ENCODE data around the gene SLC7A6.

The SLC7A6 gene

DNA sequence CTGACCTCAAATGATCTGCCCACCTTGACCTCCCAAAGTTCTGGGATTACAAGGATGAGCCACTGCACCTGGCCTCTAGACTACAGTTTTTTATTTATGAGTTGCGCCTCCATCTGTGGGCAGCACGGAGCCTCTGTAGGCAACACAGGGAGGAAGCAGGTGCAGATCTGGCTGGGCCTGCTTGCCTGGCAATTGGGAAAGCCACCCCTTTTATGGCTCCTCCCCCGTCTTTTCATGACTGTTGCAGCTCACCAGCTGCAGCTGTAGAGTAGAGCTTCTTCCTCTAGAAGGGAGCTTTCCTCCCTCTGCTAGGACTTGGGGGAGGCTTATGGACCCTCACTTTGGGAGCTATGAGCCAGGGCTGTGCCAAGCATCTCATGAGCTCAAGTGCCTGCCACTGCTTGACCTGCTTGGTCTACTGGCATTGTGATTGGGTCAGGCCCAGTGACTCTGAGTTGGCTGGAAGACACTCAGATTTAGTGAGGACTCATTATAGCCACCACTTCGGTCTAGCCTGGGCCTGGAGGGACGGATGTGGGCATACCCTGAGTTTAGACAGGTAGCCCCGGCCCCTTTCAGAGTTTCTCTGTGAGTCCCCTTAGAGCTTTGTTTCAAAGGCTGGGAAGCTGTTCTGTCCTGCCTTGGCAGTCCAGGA lies 6.9 kb upstream of the SLC7A6 start:
- no peak for DNase-seq (ENCODE audit: low read depth in 2 of 2)

DNA sequence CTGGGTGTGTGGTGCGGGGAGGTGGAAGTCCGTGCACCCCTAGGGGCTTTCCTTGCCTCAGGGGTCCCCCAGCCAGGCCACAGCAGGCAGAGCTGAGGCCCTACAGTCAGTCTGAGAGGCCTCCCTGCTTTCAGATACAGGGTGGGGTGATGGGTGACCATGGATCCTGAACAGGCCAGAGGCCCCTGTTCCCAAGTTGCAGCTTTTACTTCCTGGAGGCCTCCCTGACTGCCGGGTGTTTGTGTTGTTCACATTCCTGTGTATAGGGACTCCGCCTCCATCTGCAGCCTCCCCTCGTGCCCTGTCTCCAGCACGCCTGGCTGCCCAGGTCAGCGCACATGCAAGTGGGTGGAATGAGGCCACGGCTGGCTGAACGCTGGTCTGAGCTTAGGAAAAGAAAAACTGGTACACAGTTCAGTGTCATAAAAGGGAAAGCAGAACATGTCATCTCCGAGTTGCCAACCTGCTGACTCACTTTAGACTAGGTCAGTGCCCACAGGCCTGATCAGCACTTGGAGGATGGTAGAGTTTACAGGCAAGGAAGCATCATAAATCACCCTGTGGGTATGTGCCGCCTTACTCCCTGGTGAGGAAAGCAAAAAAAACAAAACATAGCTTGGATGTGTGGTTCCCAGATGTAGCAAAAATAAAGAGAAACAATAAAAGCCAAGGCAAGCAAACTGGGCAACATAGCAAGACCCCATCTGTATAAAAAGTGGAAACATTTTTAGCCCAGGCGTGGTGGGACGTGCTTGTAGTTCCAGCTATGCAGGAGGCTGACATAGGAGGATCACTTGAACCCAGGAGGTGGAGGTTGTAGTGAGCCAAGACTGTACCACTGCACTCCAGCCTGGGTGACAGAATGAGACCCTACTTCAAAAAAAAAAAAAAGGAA lies 6.2 kb upstream of the SLC7A6 start:
- no peak for DNase-seq (ENCODE audit: low read depth in 2 of 2)

DNA sequence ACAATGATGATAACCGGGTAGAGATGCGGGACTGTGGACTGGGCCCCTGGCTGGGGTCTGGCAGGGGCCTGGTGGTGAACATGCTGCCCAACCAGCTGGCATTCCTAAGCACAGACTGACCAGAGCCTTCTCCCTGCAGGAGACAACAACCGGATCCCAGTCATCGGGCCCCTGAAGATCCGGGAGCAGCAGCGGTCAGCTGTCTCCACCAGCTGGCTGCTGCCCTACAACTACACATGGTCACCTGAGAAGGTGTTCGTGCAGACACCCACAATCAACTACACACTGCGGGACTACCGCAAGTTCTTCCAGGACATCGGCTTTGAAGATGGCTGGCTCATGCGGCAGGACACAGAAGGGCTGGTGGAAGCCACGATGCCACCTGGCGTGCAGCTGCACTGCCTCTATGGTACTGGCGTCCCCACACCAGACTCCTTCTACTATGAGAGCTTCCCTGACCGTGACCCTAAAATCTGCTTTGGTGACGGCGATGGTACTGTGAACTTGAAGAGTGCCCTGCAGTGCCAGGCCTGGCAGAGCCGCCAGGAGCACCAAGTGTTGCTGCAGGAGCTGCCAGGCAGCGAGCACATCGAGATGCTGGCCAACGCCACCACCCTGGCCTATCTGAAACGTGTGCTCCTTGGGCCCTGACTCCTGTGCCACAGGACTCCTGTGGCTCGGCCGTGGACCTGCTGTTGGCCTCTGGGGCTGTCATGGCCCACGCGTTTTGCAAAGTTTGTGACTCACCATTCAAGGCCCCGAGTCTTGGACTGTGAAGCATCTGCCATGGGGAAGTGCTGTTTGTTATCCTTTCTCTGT lies 5.1 kb upstream of the SLC7A6 start:
- no peak for DNase-seq (ENCODE audit: low read depth in 2 of 2)

DNA sequence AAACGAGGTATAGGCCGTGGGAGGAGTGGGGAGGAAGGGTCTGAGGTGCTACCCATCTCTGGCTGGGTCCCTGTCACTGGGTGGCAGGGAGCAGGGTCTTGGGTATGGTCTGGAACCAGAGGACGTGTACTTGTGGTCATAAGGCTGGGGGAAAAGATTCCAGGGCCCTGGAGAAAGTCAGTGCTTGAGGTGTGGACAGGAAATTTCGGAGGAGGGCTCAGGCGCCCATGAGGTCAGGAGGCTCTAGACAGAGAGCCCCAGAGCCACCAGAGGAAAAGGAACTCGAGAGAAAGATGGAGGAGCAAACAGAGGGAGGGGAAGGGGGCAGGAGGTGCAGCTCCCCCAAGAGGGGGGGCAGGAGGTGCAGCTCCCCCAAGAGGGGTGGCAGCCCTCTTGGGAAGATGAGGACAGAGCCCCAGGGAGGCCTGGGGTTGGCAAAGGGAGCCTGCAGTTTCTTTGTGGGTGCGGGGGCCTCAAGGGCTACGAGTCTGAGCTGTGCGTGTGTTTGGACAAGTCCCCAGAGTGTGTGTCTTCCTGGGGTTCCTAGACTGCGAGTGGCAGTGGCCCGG lies 683 bp upstream of the SLC7A6 start:
- no peak for DNase-seq (ENCODE audit: low read depth in 2 of 2)

DNA sequence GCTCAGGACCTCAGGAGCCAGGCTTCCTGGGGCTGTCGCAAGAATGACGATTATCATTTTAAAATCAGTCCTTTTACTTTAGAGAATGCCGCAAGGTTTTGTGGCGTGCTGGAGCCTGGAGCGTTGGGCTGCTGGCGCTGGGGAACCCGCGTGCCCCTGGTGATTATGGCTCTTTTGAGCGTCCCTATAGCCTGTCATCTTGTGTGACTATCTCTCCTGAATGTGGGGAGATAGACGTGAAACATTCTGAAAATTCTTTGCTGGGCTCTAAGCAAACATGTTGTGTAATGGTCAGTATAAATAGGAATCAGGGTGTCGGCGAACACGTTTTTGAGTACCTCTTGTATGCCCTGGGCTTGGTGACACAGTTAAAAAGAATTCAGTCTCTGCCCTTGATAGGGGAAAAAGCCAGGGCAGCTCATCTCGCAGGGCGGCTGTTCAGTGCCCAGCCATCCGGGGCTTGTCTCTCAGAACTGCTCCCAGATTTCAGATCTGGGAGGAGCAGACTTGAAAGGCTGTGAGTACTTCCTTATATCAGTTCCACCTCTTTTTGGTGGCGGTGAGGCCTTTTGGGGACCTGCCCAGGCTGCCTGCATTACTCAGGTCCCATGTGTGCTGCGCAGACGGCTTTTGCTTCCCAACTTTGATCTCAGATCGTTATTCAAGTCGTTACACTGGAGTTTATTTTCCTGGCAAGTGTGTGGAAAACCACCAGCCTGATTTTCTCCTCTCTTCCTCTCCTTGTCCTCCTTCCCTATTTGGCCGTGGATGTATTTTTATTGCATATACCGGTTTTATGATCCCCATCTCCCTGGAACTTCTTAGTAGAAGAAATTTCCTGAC lies 973 bp downstream of the SLC7A6 start:
- peak in 1 of 2 donors; percentile 31 for DNase-seq (ENCODE audit: low read depth in 2 of 2)

DNA sequence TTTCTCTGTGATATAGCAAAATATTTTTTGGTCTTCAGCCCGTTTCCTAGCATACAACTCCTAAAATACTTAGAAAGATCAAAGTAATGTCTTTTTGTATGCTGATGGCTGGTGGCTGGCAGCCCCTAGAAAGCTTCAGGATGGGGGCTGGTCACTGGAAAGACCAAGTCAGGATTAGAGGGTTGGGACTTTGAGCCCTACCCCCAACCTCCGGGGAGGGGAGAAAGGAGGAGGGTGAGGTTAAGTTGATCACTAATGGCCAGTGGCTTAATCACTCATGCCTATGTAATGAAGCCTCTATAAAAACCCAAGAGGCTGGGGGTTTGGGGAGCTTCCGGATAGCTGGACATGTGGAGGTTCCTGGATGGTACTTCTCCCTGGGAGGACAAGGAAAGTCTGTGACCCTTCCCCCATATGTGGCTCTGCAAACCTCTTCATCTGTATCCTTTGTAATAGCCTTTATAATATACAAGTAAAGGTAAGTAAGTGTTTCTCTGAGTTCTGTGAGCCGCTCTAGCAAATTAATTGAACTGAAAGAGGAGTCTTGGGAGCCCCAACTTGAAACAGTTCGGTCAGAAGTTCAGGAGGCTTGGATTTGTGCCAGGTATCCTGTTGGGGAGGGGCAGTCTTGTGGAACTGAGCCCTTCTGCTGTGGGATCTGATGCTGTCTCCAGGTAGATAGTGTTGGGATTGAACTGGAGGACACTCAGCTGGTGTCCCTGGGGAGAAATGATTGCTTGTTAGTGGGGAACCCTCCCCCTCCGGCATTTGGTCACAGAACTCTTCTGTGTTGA lies 3.5 kb downstream of the SLC7A6 start:
- DNase-seq (ENCODE audit: low read depth in 2 of 2) = no peak

DNA sequence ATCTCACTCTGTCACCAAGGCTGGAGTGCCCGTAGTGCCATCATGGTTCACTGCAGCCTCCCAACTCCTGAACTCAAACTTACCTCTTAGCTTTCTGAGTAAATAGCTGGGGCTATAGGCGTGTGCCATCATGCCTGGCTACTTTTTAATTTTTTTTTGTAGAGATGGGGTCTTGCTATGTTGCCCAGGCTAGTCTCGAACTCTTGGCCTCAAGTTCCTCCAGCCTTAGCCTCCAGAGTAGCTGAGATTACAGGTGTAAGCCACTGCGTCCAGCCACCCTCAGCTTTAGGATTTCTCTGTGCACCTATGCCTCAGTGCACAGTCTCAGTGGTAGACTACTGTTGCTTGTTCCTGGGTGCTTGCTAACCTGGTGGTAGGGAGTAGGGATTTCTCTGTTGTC lies 5.5 kb downstream of the SLC7A6 start:
- no peak for DNase-seq (ENCODE audit: low read depth in 2 of 2)

DNA sequence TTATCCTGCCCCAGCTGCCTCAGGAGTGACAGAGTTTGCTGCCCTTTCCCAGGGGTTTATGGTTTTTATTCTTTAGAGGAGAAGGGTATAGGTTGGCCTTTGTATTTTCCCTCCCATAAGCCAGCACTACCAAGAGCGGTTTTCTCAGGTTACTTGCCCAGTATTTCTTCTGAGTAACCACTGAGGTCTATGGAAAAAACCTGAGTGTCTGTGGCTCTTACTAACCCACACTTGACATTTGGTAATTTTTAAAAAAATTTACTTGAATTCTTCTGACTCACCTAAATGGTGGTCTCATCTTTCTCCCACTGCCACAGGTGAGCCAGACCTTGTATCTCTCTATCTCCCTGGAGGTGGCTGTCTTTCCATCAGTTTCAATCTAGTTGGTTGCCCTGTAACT lies 6.0 kb downstream of the SLC7A6 start:
- no peak for DNase-seq (ENCODE audit: low read depth in 2 of 2)

DNA sequence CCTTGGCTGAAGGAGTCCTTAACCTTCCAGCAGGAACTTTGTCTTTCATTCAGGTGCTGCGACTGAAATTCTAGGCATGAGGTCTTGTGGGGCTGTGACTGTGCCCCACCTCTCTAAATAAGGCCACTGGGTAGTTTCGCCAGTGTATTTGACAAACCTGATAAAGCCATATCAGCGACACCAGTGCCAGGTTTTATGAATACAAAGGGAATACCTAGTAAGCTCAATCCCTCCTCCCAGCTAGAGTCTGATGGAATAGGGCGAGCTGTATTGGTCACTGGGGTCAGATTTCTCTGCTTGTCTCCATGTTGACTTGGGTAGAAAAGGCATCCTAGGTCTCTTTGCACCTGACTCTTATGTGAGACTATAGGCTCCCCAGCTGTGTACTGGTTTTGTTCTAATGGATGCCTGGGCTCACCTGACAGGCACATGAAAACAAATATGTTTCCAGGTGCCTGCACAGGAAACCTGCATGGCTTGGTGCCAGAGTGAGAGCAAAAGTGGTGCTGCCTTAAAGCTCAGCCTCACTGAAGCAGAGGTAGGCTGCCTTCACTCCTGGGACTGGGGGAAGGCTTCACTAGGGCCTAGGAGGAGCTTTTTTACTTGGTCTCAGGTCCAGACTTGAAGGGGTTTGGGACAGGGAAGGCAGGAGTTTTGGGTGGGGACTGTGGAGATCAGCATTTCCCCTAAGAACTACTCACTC lies 8.3 kb downstream of the SLC7A6 start:
- DNase-seq (ENCODE audit: low read depth in 2 of 2) = no peak

DNA sequence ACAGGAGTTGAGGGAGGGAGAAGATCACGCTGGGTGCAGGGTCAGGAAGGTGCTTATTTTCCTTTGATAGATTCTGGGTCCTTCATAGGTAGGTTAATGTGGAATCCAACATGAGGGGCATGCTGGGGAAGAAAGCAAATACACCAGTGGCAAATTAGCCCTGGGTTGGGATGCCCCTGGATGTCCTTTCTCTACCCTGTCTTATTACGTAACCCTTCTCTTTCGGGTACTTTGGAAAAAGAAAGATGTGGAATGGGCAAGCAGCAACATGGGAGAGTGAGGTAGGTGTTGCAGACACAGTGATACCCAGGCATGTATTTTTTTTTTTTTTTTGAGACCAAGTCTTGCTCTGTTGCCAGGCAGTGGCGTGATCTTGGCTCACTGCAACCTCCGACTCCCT lies 9.1 kb downstream of the SLC7A6 start:
- DNase-seq (ENCODE audit: low read depth in 2 of 2) = no peak

DNA sequence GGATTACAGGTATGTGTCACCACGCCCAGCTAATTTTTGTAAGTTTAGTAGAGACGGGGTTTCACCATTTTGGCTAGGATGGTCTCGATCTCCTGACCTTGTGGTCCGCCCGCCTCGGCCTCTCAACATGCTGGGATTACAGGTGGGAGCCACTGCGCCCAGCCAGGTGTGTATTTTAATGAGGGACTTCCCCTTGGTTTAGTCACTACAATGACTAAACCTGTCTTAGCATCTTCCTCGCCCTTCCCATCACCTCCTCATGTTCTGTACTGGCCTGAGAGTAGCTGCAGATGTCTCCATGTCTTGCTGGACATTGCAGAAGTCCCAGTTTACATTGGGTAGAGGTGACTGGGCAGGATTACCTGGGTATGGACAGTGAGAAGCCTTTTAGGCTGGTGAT lies 9.6 kb downstream of the SLC7A6 start:
- no peak for DNase-seq (ENCODE audit: low read depth in 2 of 2)

DNA sequence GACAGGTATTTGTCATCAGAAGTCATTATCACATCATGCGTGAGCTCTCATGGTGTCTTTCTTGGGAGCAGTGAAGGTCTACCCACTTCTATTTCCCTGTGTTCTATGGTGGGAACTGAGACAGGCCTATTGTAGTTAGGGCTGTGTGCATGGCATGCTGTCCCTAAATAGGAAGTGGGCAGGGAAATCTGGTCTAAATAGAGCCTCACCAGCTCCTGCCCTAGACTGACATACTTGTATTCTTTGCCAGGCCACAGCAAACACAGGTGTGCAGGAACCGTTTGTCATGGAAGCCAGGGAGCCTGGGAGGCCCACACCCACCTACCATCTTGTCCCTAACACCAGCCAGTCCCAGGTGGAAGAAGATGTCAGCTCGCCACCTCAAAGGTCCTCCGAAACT lies 10.1 kb downstream of the SLC7A6 start:
- no peak for DNase-seq (ENCODE audit: low read depth in 2 of 2)

DNA sequence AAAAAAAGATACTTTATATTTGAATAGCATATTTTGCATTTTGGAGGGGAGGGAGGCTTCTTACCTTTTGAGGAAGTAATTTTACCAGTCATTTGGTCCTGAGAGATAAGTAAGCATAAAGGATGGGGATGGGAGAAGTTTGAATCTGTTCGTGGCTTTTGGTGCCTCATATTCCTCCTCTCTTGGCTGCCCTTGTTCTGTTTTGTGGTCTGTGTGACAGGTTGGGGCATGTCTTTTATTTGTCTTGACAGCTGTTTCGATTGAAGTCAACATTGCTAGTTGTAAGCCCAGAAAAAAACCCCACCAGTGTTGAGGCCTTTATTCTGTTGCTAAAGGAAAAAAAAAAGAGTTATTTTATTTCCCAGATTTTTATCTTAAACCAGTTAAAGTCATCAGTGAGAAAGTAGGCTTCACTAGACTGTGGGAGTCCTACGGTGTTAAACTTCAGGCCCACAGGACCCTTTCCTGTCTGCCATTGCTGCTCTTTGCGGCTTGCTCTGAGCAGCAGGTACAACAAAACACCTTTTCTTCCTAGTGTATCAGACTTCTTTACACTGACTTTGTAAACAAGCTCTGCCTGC lies 11.4 kb downstream of the SLC7A6 start:
- no peak for DNase-seq (ENCODE audit: low read depth in 2 of 2)

DNA sequence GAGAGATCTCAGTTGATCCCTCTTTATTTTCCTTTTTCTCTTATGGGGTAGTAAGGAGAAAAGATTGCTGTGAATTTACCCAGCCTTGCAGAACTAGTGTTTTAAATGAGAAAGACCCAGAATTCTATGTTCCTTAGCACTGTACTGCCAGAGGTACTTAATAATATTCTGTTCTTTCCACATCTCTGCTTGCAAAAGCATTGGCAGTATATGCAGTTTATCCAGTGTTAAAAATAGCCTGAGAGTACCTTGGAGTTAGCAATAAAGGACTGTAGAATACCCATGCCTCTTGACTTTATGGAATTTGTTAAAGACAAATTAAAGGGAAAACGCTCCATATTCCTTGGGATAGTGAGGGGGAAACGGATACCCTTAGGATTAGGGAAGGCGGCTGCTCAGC lies 11.9 kb downstream of the SLC7A6 start:
- DNase-seq (ENCODE audit: low read depth in 2 of 2) = no peak

DNA sequence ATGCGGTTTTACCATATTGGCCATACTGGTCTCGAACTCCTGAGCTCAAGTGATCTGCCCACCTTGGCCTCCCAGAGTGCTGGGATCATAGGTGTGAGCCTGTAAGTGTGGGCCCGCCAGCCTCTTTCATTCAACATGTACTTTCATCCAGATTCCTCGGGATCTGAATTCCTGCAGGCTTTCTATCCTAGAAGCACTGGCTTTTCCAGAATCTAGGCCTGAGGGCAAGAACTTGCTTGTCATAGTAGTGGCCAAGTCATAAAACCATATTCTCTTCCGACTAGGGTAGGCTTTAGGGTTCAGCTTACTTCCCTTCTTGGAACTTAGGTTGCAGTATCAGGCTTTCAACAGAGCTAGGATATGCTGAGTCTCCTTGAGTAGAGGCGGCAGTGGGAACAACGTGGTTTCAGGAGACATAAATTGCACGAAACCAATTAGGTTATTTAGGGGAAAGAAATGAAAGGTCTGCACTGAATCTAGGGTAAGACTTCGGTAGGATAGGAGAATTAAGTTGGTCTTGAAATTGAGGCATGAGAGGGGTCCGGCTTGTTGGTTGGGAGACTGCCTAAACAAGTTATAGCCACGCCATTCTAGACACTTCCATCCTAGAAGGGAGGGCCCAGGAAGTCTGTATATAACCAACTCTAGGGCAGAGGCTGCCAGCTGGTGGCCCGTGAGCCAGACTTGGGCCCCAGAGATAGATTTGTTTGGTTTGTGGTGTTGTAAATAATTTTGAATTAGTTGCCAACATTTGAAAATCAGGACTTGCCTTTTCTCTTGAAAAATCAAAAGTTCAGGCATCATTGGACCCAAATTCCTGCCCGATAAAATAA lies 15.6 kb downstream of the SLC7A6 start:
- DNase-seq (ENCODE audit: low read depth in 2 of 2) = no peak

DNA sequence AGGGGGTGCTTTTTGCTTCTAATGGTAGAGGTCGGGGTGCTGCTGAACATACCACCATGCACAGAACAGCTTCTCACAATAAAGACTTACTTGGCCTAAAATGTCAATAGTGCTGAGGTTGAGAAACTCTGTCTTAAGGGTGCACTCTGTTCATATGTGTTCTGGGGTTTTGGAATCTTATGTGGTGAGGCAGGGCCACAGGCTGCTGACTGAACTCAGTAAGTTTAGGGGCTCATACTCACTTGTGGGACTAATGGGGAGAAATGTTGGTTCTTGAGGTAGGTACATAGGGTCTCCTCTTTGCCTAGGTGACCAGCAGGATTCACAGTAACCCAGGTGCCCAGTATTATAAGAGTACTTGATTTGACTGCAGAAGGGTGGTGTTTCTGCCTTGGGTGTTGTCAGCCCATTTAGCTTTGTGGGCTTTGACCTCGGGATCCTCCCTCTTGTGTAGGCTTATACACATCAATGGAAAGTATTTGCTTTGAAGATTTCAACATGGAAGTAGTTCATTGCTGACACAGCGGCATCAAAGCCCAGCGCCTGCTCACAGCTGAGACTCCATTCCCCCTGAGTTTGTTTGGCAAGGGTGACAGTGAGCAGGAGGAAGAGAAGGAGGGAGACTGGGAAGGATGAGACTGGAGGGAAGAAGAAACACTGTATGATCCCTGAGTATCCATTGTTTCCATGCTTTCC lies 17.2 kb downstream of the SLC7A6 start:
- no peak for DNase-seq (ENCODE audit: low read depth in 2 of 2)

DNA sequence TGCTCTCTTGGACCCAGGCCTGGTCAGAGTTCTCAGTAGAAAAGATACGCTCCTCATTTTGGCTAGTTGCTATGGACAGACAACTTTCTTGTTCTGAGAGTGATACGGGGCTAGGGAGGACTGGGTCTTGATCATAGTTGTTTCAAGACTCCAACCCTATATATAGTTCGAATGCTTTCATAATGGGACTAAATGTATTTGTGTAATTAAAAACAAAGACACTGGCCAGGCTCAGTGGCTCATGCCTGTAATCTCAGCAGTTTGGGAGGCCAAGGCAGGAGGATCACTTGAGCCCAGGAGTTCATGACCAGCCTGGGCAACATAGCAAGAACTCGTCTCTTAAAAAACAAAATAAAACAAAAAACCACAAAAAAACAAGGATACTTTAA lies 17.7 kb downstream of the SLC7A6 start:
- no peak for DNase-seq (ENCODE audit: low read depth in 2 of 2)

DNA sequence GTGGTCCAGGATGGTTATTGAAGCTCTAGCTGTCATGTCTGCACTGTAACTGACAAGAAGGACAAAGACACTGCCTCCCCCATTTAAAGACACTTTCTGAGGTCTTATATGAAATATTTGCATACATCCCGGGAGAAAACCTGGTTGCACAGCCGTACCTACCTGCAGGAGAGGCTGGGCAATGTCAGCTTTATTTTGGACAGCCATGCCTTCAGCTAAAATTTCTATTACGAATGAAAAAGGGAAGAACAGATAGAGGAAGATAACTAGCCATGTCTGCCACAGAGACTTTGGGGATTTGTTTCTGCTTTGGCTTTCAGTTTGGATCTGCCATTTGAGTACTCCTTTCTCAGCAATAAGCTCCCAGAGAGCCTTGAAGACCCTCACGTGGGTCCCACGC lies 19.0 kb downstream of the SLC7A6 start:
- DNase-seq (ENCODE audit: low read depth in 2 of 2) = no peak
